GM12878 (cell line): ENCODE results near the gene RPRML.

Experiments used
- CREM ChIP-seq: IDR thresholded peaks from 2 replicates; pipeline ENCODE4 v1.6.1; 2014; ENCODE audit warnings: antibody characterized with exemption, low read depth
- EP300 ChIP-seq, 2 experiments: fragments of 150-350 bp in 1 of 2; IDR thresholded peaks; 2 replicates each; pipeline ENCODE4 v1.6.1; 2011 to 2012; ENCODE audit warnings: low read depth in 2 of 2, low read length in 2 of 2, borderline replicate concordance in 1 of 2, improper control_type of control experiment in 1 of 2, inconsistent platforms in 1 of 2; ENCODE audit not compliant: control insufficient read depth in 1 of 2
- JUND ChIP-seq: IDR thresholded peaks from 2 replicates; pipeline ENCODE4 v1.6.1; 2012; ENCODE audit warnings: low read depth, mild to moderate bottlenecking, low read length, improper control_type of control experiment, moderate library complexity
- KDM1A ChIP-seq: fragments of 200-600 bp; sonication (generic); IDR thresholded peaks from 2 replicates; pipeline ENCODE4 v1.6.1; 2016; ENCODE audit warnings: borderline replicate concordance
- MAX ChIP-seq: IDR thresholded peaks from 2 replicates; pipeline ENCODE4 v1.6.1; 2012; ENCODE audit warnings: low read depth, low read length, improper control_type of control experiment
- NFIC ChIP-seq: IDR thresholded peaks from 2 replicates; pipeline ENCODE4 v1.6.1; 2012; ENCODE audit warnings: low read depth, mild to moderate bottlenecking, inconsistent platforms, low read length, moderate library complexity
- POLR2AphosphoS5 ChIP-seq: IDR thresholded peaks from 2 replicates; pipeline ENCODE4 v1.6.1; 2011; ENCODE audit warnings: mild to moderate bottlenecking, low read length, inconsistent platforms
- RBBP5 ChIP-seq: fragments of 200-600 bp; sonication (generic); conservative IDR thresholded peaks from 2 replicates; pipeline ENCODE4 v1.6.1; 2016
- SUZ12 ChIP-seq: fragments of 200-600 bp; sonication (generic); IDR thresholded peaks from one replicate; pipeline ENCODE4 v1.6.1; 2018; ENCODE audit warnings: antibody characterized with exemption, mild to moderate bottlenecking; ENCODE audit not compliant: unreplicated experiment
- TF ChIP-seq, protein P1 (sequence below), 3 experiments: IDR thresholded peaks in 2 of 3; conservative IDR thresholded peaks in 1 of 3; 2 replicates each; pipeline ENCODE4 v1.5.1; 2011; ENCODE audit warnings: low read depth in 3 of 3, low read length in 3 of 3, mild to moderate bottlenecking in 3 of 3, control low read depth in 2 of 3, moderate library complexity in 2 of 3, inconsistent platforms in 1 of 3, mixed read lengths in 1 of 3; ENCODE audit not compliant: control insufficient read depth in 2 of 3, insufficient read depth in 1 of 3; ENCODE audit errors: extremely low read depth in 1 of 3
- TF ChIP-seq, protein P2 (sequence below): fragments of 450-650 bp; IDR thresholded peaks from 2 replicates; pipeline ENCODE4 v1.6.1; 2016; ENCODE audit warnings: mild to moderate bottlenecking, moderate library complexity, borderline replicate concordance
- TF ChIP-seq, protein P3 (sequence below): IDR thresholded peaks from 2 replicates; pipeline ENCODE4 v1.6.1; 2012; ENCODE audit warnings: low read depth, low read length, improper control_type of control experiment

- TF ChIP-seq MAX (no peak), CREM (no peak), KDM1A (no peak), POLR2AphosphoS5 (no peak), NFIC (no peak), RBBP5 (no peak), SUZ12 (no peak), EP300 (IDR thresholded peaks at IDR 0.05; ENCODE audit: borderline replicate concordance in 1 of 2, control insufficient read depth in 1 of 2, low read depth in 2 of 2, low read length in 2 of 2) (no peak), JUND (no peak)
- TF ChIP-seq, protein P1, sequence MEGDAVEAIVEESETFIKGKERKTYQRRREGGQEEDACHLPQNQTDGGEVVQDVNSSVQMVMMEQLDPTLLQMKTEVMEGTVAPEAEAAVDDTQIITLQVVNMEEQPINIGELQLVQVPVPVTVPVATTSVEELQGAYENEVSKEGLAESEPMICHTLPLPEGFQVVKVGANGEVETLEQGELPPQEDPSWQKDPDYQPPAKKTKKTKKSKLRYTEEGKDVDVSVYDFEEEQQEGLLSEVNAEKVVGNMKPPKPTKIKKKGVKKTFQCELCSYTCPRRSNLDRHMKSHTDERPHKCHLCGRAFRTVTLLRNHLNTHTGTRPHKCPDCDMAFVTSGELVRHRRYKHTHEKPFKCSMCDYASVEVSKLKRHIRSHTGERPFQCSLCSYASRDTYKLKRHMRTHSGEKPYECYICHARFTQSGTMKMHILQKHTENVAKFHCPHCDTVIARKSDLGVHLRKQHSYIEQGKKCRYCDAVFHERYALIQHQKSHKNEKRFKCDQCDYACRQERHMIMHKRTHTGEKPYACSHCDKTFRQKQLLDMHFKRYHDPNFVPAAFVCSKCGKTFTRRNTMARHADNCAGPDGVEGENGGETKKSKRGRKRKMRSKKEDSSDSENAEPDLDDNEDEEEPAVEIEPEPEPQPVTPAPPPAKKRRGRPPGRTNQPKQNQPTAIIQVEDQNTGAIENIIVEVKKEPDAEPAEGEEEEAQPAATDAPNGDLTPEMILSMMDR (IDR thresholded peaks at IDR 0.05 in 2 of 3, conservative IDR thresholded peaks at IDR 0.05 in 1 of 3; ENCODE audit: control insufficient read depth in 2 of 3, extremely low read depth in 1 of 3, insufficient read depth in 1 of 3, low read depth in 3 of 3, low read length in 3 of 3), result no peak
- TF ChIP-seq, protein P2, sequence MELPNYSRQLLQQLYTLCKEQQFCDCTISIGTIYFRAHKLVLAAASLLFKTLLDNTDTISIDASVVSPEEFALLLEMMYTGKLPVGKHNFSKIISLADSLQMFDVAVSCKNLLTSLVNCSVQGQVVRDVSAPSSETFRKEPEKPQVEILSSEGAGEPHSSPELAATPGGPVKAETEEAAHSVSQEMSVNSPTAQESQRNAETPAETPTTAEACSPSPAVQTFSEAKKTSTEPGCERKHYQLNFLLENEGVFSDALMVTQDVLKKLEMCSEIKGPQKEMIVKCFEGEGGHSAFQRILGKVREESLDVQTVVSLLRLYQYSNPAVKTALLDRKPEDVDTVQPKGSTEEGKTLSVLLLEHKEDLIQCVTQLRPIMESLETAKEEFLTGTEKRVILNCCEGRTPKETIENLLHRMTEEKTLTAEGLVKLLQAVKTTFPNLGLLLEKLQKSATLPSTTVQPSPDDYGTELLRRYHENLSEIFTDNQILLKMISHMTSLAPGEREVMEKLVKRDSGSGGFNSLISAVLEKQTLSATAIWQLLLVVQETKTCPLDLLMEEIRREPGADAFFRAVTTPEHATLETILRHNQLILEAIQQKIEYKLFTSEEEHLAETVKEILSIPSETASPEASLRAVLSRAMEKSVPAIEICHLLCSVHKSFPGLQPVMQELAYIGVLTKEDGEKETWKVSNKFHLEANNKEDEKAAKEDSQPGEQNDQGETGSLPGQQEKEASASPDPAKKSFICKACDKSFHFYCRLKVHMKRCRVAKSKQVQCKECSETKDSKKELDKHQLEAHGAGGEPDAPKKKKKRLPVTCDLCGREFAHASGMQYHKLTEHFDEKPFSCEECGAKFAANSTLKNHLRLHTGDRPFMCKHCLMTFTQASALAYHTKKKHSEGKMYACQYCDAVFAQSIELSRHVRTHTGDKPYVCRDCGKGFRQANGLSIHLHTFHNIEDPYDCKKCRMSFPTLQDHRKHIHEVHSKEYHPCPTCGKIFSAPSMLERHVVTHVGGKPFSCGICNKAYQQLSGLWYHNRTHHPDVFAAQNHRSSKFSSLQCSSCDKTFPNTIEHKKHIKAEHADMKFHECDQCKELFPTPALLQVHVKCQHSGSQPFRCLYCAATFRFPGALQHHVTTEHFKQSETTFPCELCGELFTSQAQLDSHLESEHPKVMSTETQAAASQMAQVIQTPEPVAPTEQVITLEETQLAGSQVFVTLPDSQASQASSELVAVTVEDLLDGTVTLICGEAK, result no peak
- TF ChIP-seq, protein P3, sequence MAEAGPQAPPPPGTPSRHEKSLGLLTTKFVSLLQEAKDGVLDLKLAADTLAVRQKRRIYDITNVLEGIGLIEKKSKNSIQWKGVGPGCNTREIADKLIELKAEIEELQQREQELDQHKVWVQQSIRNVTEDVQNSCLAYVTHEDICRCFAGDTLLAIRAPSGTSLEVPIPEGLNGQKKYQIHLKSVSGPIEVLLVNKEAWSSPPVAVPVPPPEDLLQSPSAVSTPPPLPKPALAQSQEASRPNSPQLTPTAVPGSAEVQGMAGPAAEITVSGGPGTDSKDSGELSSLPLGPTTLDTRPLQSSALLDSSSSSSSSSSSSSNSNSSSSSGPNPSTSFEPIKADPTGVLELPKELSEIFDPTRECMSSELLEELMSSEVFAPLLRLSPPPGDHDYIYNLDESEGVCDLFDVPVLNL, result no peak
Measured at GRCh38 chr17:46960152-46960551, 18.9 kb downstream of the RPRML start.
